HG02885 (cell line): Measurements from ENCODE around the gene ATP9B.

Experiments
- ATAC-seq: cut with Tn5 transposase; IDR thresholded peaks from one replicate; pipeline ENCODE4 v1.9.1; 2021; ENCODE audit warnings: mild to moderate bottlenecking; ENCODE audit not compliant: unreplicated experiment, poor library complexity

ATP9B gene

GRCh38 chr18:79344208-79344581, 275.0 kb downstream of the ATP9B start:
- ATAC-seq: no peak

GRCh38 chr18:79345366-79345765, 276.2 kb downstream of the ATP9B start:
- no peak for ATAC-seq

GRCh38 chr18:79345981-79346380, 276.8 kb downstream of the ATP9B start:
- no peak for ATAC-seq

GRCh38 chr18:79348066-79348465, 278.9 kb downstream of the ATP9B start:
- ATAC-seq: no peak

- ATAC-seq: no peak
Observed at GRCh38 chr18:79352432-79352831, 283.2 kb downstream of the ATP9B start.

GRCh38 chr18:79353267-79353666, 284.1 kb downstream of the ATP9B start:
- ATAC-seq: no peak

- ATAC-seq: no peak
Observed at GRCh38 chr18:79354350-79354749, 285.2 kb downstream of the ATP9B start.

GRCh38 chr18:79355433-79356335, 286.5 kb downstream of the ATP9B start:
- ATAC-seq: peak; percentile 49

- ATAC-seq: peak; percentile 94
Observed at GRCh38 chr18:79356435-79356834, 287.2 kb downstream of the ATP9B start.

- ATAC-seq: no peak
Observed at GRCh38 chr18:79360933-79361332, 291.7 kb downstream of the ATP9B start.

- ATAC-seq: no peak
Observed at GRCh38 chr18:79361766-79362522, 292.8 kb downstream of the ATP9B start.

GRCh38 chr18:79365701-79366100, 296.5 kb downstream of the ATP9B start:
- no peak for ATAC-seq

- ATAC-seq: no peak
Observed at GRCh38 chr18:79366177-79367094, 297.2 kb downstream of the ATP9B start.

GRCh38 chr18:79367480-79367879, 298.3 kb downstream of the ATP9B start:
- no peak for ATAC-seq

- ATAC-seq: no peak
Observed at GRCh38 chr18:79367989-79368388, 298.8 kb downstream of the ATP9B start.

GRCh38 chr18:79368681-79369080, 299.5 kb downstream of the ATP9B start:
- ATAC-seq: no peak

- no peak for ATAC-seq
Observed at GRCh38 chr18:79371561-79372121, 302.4 kb downstream of the ATP9B start.

- no peak for ATAC-seq
Observed at GRCh38 chr18:79372461-79372860, 303.3 kb downstream of the ATP9B start.

GRCh38 chr18:79372991-79373390, 303.8 kb downstream of the ATP9B start:
- no peak for ATAC-seq

GRCh38 chr18:79373736-79374135, 304.5 kb downstream of the ATP9B start:
- ATAC-seq: no peak
